Measurements from ENCODE around the gene DOCK4. TPM values are rescaled to one million over a fixed set of nuclear protein-coding genes. Genes with fewer than 3 reads are reported as not detected.

The DOCK4 gene
- total and polyA plus RNA-seq, 2 of the 8 experiments (the other 6 are each of a cell fraction or from before 2014, with no cell fraction given), result 5.1 to 23.6 TPM

DNA sequence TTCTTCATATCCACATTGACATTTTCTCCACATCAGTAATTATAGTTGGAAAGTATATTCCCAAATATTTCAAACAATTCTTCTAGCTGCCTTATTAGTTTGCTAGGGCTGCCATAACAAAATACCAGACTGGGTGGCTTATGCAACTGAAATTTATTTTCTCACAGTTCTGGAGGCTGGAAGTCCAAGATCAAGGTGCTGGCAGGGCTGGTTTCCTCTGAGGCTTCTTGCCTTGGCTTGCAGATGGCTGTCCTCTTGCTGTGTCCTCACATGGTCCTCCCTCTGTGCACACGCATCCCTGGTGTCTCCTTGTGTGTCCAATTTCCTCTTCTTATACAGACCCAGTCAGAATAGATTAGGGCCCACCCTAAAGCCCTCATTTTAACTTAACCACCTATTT, 34.5 kb downstream of the DOCK4 start:
- Histone ChIP-seq H3K4ac (replicated peaks; ENCODE audit: insufficient read length, low read depth, low read length) (no peak overlapping the region), H3K9me3 (ENCODE audit: insufficient read depth in 2 of 2, low read depth in 1 of 2, low read length in 1 of 2) (no peaks in the 10 kb centered on the region), H3K18ac (ENCODE audit: extremely low read depth, low read length) (no peak overlapping the region), H3K4me1 (replicated peaks in 1 of 4; ENCODE audit: control insufficient read depth in 3 of 4, insufficient read depth in 4 of 4, low read length in 3 of 4) (peaks cover 0 to 2% (median 0%) of the 10 kb centered on the region in 4 experiments; a peak in 1 of 7 replicates), H3K23me2 (ENCODE audit: low read depth, low read length) (no peaks in the 10 kb centered on the region), H4K5ac (ENCODE audit: insufficient read length, low read depth, low read length) (no peak overlapping the region), H3K14ac (ENCODE audit: insufficient read length) (no peak overlapping the region), H4K8ac (ENCODE audit: extremely low read depth, insufficient read depth, low read length) (no peak overlapping the region), H3K79me1 (ENCODE audit: low read depth, low read length) (peaks cover 5% of the 10 kb centered on the region; the same call in 1 of the 2 replicates), H4K91ac (replicated peaks; ENCODE audit: insufficient read length, low read length) (no peak overlapping the region), H2AFZ (ENCODE audit: low read length) (no peak overlapping the region), H3K9ac (replicated peaks in 1 of 4; ENCODE audit: extremely low read depth in 1 of 4, low read depth in 3 of 4, low read length in 3 of 4) (no peak overlapping the region), H3K4me3 (ENCODE audit: extremely low read depth in 1 of 4, insufficient read depth in 2 of 4, low read depth in 3 of 4, low read length in 4 of 4) (no peak overlapping the region), H2BK15ac (ENCODE audit: low read length) (no peak overlapping the region), H3K23ac (ENCODE audit: insufficient read length) (no peak overlapping the region), H3K27ac (ENCODE audit: low read depth, low read length) (no peak overlapping the region), H3K79me2 (ENCODE audit: control insufficient read depth in 1 of 2, insufficient read depth in 2 of 2, low read length in 2 of 2) (peaks cover 0 to 50% of the 10 kb centered on the region in 2 experiments; a peak in 2 of 4 replicates), H2BK12ac (ENCODE audit: low read depth, low read length) (no peak overlapping the region), H3K56ac (replicated peaks; ENCODE audit: insufficient read length, low read depth, low read length) (no peak overlapping the region), H2BK5ac (ENCODE audit: low read depth, low read length) (no peak overlapping the region), H3K27me3 (replicated peaks in 1 of 4; ENCODE audit: control insufficient read depth in 3 of 4, extremely low read depth in 1 of 4, insufficient read depth in 3 of 4, low read length in 3 of 4) (no peaks in the 10 kb centered on the region), H4K20me1 (replicated peaks in 1 of 2; ENCODE audit: control insufficient read depth in 1 of 2, insufficient read depth in 2 of 2, low read length in 2 of 2) (no peaks in the 10 kb centered on the region), H2BK120ac (replicated peaks; ENCODE audit: low read depth, low read length) (no peak overlapping the region), H3K4me2 (ENCODE audit: insufficient read depth in 1 of 2, low read depth in 2 of 2, low read length in 2 of 2) (no peak overlapping the region), H2BK20ac (ENCODE audit: low read length) (no peak overlapping the region), H3K36me3 (ENCODE audit: control insufficient read depth in 2 of 4, insufficient read depth in 4 of 4, low read length in 3 of 4) (no peaks in the 10 kb centered on the region), H2AK5ac (ENCODE audit: low read depth, low read length) (no peak overlapping the region)
- 79% methylated on average over 1 of the region's 1 CpG; no CpG with 5 or more reads in 1 of the 2 experiments for WGBS, 2 experiments (ENCODE audit: extremely low coverage in 1 of 2, insufficient coverage in 1 of 2, insufficient read length in 1 of 2, insufficient replicate concordance in 2 of 2, low coverage in 1 of 2, low lambda C conversion rate in 2 of 2, missing lambda C conversion rate in 1 of 2)
- CTCF ChIA-PET (ENCODE audit: partially characterized antibody), result no interaction called here
- FAIRE-seq (no peak), DNase-seq (ENCODE audit: low read depth in 1 of 2, low spot score in 2 of 2) (no peak)
- POLR2A ChIA-PET (ENCODE audit: partially characterized antibody), result no interaction called here
- TF ChIP-seq ASH2L (IDR thresholded peaks at IDR 0.05; ENCODE audit: low read length) (no peak), SIX5 (IDR thresholded peaks at IDR 0.05; ENCODE audit: low read depth, low read length) (no peak), NRF1 (IDR thresholded peaks at IDR 0.05; ENCODE audit: low read depth, low read length) (no peak), GTF2F1 (IDR thresholded peaks at IDR 0.05; ENCODE audit: borderline replicate concordance, low read depth, low read length) (no peak), CBX8 (IDR thresholded peaks at IDR 0.05; ENCODE audit: borderline replicate concordance, low read depth, low read length) (no peak), KDM1A (IDR thresholded peaks at IDR 0.05; ENCODE audit: borderline replicate concordance, low read length) (no peak), EGR1 (IDR thresholded peaks at IDR 0.05; ENCODE audit: borderline replicate concordance, low read depth, low read length) (no peak)

All from H1 (cell line).